ENCODE results near the gene LRRK2. TPM values are rescaled to one million over a fixed set of nuclear protein-coding genes. Genes with fewer than 3 reads are reported as not detected.

Gene LRRK2
- total RNA-seq, 1 experiment from 2014 or later, result 3.1 TPM

- Histone ChIP-seq H3K4me1 (ENCODE audit: insufficient read depth, low read length, poor library complexity, severe bottlenecking) (no peaks in the 10 kb centered on the region), H3K9me3 (ENCODE audit: low read depth, low read length, poor library complexity, severe bottlenecking) (no peaks in the 10 kb centered on the region), H3K27me3 (replicated peaks; ENCODE audit: insufficient read depth, low read depth, low read length, poor library complexity) (no peaks in the 10 kb centered on the region), H3K4me3 (ENCODE audit: low read depth, low read length, poor library complexity, severe bottlenecking) (no peak overlapping the region), H3K27ac (ENCODE audit: low read depth, low read length, poor library complexity, severe bottlenecking) (no peak overlapping the region), H3K36me3 (ENCODE audit: insufficient read depth, low read length, poor library complexity, severe bottlenecking) (no peaks in the 10 kb centered on the region)
- intact Hi-C loops (cut with micrococcal nuclease; ENCODE audit: unreplicated experiment), result no loop called here
- DNase-seq (ENCODE audit: low spot score), result no peak
- BruUV-seq (replicated peaks), result no TSS peak
- POLR2A ChIA-PET (ENCODE audit: low non-redundant PET), result no interaction called here
- CTCF ChIA-PET, result no interaction called here
- TF ChIP-seq CTCF (conservative IDR thresholded peaks at IDR 0.05; ENCODE audit: low read depth, low read length), result no peak
- no peak for TF ChIP-seq EZH2 (IDR thresholded peaks at IDR 0.05; ENCODE audit: borderline replicate concordance, low read depth, low read length, poor library complexity, severe bottlenecking)
Observed at GRCh38 chr12:40342010-40342409, 117.2 kb downstream of the LRRK2 start.

- intact Hi-C loops (cut with micrococcal nuclease; ENCODE audit: unreplicated experiment), result no loop called here
- Histone ChIP-seq H3K36me3 (ENCODE audit: insufficient read depth, low read length, poor library complexity, severe bottlenecking) (no peaks in the 10 kb centered on the region), H3K27me3 (replicated peaks; ENCODE audit: insufficient read depth, low read depth, low read length, poor library complexity) (no peaks in the 10 kb centered on the region), H3K4me3 (ENCODE audit: low read depth, low read length, poor library complexity, severe bottlenecking) (no peak overlapping the region), H3K9me3 (ENCODE audit: low read depth, low read length, poor library complexity, severe bottlenecking) (no peaks in the 10 kb centered on the region), H3K27ac (ENCODE audit: low read depth, low read length, poor library complexity, severe bottlenecking) (no peak overlapping the region), H3K4me1 (ENCODE audit: insufficient read depth, low read length, poor library complexity, severe bottlenecking) (no peaks in the 10 kb centered on the region)
- CTCF ChIA-PET, result no interaction called here
- TF ChIP-seq EZH2 (IDR thresholded peaks at IDR 0.05; ENCODE audit: borderline replicate concordance, low read depth, low read length, poor library complexity, severe bottlenecking), result no peak
- TF ChIP-seq CTCF (conservative IDR thresholded peaks at IDR 0.05; ENCODE audit: low read depth, low read length), result no peak
- POLR2A ChIA-PET (ENCODE audit: low non-redundant PET), result no interaction called here
- BruUV-seq (replicated peaks), result no TSS peak
- DNase-seq (ENCODE audit: low spot score), result no peak
Observed at GRCh38 chr12:40343124-40343523, 118.3 kb downstream of the LRRK2 start.

- H3K27me3 ChIP-seq (replicated peaks; ENCODE audit: insufficient read depth, low read depth, low read length, poor library complexity), result no peaks in the 10 kb centered on the region
- H3K36me3 ChIP-seq (ENCODE audit: insufficient read depth, low read length, poor library complexity, severe bottlenecking), result no peaks in the 10 kb centered on the region
- DNase-seq (ENCODE audit: low spot score), result no peak
- no peak overlapping the region for H3K27ac ChIP-seq (ENCODE audit: low read depth, low read length, poor library complexity, severe bottlenecking)
- no TSS peak for BruUV-seq (replicated peaks)
- no peaks in the 10 kb centered on the region for H3K9me3 ChIP-seq (ENCODE audit: low read depth, low read length, poor library complexity, severe bottlenecking)
- H3K4me3 ChIP-seq (ENCODE audit: low read depth, low read length, poor library complexity, severe bottlenecking), result no peak overlapping the region
- TF ChIP-seq EZH2 (IDR thresholded peaks at IDR 0.05; ENCODE audit: borderline replicate concordance, low read depth, low read length, poor library complexity, severe bottlenecking), result no peak
- TF ChIP-seq CTCF (conservative IDR thresholded peaks at IDR 0.05; ENCODE audit: low read depth, low read length), result no peak
- ChIA-PET POLR2A (ENCODE audit: low non-redundant PET) (no interaction called here), CTCF (no interaction called here)
- intact Hi-C loops (cut with micrococcal nuclease; ENCODE audit: unreplicated experiment), result no loop called here
- H3K4me1 ChIP-seq (ENCODE audit: insufficient read depth, low read length, poor library complexity, severe bottlenecking), result no peaks in the 10 kb centered on the region
Observed at GRCh38 chr12:40344312-40344711, 119.5 kb downstream of the LRRK2 start.

Measured in A673 (cell line).